BE2C (cell line): ENCODE results near the gene GNAI3.
A peak's percentile ranks its signal among the peaks of the same experiment; 100 is the strongest.

Experiments used
- DNase-seq: peaks from one replicate; pipeline ENCODE4 v3.0.0-alpha.2; 2020
- H3K27me3 ChIP-seq: fragments of 250-450 bp; sonication (Bioruptor Pico); 2 replicates; pipeline ENCODE4 v1.5.1; 2020; ENCODE audit warnings: mild to moderate bottlenecking
- H3K36me3 ChIP-seq: fragments of 250-450 bp; sonication (Bioruptor Pico); 2 replicates; pipeline ENCODE4 v1.5.1; 2020; ENCODE audit warnings: mild to moderate bottlenecking
- H3K4me1 ChIP-seq: fragments of 250-450 bp; sonication (Bioruptor Pico); 2 replicates; pipeline ENCODE4 v1.5.1; 2020
- H3K4me3 ChIP-seq: 2 replicates; pipeline ENCODE4 v1.5.1; 2011; ENCODE audit warnings: low read depth, low read length
- H3K9me3 ChIP-seq: fragments of 250-450 bp; sonication (Bioruptor Pico); 2 replicates; pipeline ENCODE4 v1.5.1; 2020
- CTCF ChIP-seq: IDR thresholded peaks from 2 replicates; pipeline ENCODE4 v1.5.1; 2012; ENCODE audit warnings: mild to moderate bottlenecking, low read depth, low read length

Gene GNAI3

DNA sequence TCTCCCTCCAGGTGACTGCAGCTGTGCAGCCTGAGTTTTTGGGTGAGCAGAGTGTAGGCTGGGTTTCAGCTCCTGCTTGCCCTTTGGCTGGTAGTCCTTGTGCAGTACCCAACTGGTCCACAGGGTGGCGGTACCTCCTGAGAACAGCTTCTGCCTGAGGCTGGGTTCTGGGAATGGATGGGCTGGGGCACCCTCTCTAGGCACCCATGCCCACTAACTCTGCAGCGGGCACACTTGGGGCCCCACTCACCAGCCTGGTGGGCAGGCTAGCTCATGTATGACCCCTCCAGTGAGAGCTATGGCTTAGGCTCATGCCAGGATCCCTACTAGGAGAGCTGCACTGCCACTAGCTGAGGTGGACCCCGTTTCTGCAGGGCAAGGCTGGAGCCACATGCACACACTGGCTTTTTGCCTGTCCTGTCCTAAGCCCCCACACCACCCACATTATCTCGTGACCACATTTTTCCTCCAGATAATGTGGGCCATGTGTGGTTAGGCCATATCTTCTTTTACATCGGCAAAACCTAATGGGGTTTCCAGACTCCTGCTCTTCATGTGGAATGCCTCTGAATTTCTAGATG, 92.0 kb downstream of the GNAI3 start:
- DNase-seq: peak; percentile 90
- Histone ChIP-seq H3K4me3 (0 out of 2 replicates have a peak overlapping the region, but pooled peaks have one; percentile 3), H3K27me3 (no peaks in the 10 kb centered on the region), H3K4me1 (peaks cover 37% of the 10 kb centered on the region), H3K9me3 (no peaks in the 10 kb centered on the region), H3K36me3 (no peaks in the 10 kb centered on the region)
- TF ChIP-seq CTCF: peak; percentile 94

DNA sequence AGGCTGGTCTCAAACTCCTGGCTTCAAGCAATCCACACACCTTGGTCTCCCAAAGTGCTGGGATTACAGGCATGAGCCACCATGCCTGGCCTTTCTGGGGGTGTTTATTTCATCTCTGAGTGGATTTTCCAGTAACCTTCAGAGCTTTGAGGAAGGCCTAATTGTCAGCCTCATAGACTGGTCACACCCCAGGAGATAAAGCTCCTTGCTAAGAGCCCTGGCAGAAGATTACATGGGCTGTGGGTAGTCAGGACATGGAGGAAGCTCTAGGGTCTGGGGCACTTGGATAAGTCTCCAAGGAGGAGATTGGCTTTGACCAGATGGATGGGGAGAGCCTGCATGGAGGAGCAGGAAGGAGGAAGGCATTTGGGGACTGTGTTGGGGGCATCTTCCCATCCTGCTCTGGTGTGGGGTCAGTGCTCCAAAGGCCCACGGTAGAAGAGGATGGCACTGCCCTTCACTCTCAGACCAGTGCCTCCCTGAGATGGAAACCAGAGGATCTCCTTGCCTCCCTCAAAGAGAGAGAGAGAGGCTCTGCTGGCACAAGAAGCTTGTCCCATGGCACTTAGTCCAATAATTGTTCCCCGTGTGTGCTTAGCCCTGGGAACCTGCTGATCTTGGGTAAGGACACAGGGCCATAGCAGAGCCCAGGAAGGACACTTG, 92.8 kb downstream of the GNAI3 start:
- H3K9me3 ChIP-seq: no peaks in the 10 kb centered on the region
- TF ChIP-seq CTCF: no peak
- peaks cover 29% of the 10 kb centered on the region for H3K4me1 ChIP-seq
- no peaks in the 10 kb centered on the region for H3K27me3 ChIP-seq
- DNase-seq: no peak
- no peak overlapping the region for H3K4me3 ChIP-seq
- H3K36me3 ChIP-seq: no peaks in the 10 kb centered on the region

DNA sequence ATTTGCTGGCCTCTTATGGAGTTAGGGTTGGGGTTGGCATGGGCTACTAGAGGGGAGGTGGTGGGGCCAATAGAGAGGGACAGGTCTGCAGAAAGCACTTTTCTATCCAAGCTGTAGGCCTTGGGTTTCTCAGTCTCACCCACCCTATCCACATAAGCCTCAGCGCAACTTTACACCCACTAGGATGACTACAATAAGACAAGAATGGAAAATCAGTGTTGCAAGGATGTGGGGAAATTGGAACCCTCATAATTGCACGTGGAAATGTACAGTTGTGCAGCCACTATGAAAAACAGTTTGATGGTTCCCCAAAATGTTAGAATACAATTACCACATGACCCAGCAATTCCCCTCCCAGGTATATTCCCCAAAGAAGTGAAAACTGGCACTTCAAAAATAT, 93.4 kb downstream of the GNAI3 start:
- Histone ChIP-seq H3K4me3 (no peak overlapping the region), H3K9me3 (no peaks in the 10 kb centered on the region), H3K36me3 (no peaks in the 10 kb centered on the region), H3K4me1 (peaks cover 22% of the 10 kb centered on the region), H3K27me3 (no peaks in the 10 kb centered on the region)
- TF ChIP-seq CTCF: no peak
- no peak for DNase-seq

DNA sequence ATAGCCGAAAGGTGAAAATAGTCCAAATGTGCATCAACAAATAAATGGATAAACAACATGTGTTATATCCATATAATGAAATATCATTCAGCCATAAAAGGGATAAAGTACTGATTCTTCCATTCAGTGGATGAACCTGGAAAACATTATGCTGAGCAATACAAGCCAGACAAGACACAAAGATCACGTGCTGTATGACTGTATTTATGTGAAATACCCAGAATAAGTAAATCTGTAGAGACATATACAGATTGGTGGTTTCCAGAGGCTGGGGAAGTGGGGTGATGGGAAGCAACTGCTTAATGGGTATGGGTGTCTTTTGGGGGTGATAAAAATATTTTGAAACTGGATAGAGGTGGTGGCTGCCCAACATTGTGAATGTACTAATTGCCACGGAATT, 94.2 kb downstream of the GNAI3 start:
- no peak for DNase-seq
- H3K9me3 ChIP-seq: no peaks in the 10 kb centered on the region
- H3K4me1 ChIP-seq: peaks cover 19% of the 10 kb centered on the region
- no peak overlapping the region for H3K4me3 ChIP-seq
- H3K36me3 ChIP-seq: no peaks in the 10 kb centered on the region
- no peaks in the 10 kb centered on the region for H3K27me3 ChIP-seq
- TF ChIP-seq CTCF: no peak

DNA sequence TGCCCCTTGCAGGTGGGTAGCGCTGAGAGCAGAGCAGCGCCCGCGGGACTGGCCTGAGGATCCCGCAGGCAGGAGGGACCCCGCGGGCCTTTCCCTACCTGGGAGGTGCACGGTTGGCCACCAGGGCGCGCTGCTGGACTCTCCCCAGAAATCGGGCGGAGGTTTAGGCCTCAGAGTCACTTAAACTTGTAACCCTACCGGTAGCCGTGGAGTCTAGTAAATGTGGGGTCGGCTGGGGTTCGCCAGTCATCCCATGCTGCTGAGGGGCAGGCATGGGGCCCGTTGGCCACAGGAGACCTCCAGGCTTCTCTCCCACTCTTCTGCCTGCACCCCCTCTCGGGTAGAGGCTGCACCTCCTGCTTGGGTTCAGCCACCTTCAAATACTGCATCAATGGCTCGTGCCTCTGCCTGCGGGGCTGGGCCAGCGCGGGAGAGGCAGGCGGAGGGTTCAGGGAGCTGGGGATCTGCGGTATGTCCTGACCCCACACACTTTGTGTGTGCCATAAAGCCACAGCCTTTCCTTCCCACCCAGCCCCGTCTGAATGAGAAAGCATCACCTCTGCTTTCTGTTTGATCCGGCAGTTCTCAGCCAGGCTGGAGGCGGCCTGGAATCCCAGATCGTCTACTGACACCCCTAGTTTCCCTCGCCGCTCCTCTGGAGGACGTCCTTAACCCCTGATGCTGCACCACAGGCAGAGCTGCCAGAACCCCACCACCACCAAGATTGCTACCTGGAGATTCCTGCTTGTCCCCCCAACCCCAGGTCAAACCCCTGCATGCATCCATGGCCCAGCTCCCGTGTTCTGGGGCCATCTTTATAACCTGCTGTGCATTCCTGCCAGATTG, 95.2 kb downstream of the GNAI3 start:
- Histone ChIP-seq H3K4me1 (peaks cover 15% of the 10 kb centered on the region), H3K4me3 (no peak overlapping the region), H3K36me3 (no peaks in the 10 kb centered on the region), H3K9me3 (no peaks in the 10 kb centered on the region), H3K27me3 (no peaks in the 10 kb centered on the region)
- peak; percentile 70 for TF ChIP-seq CTCF
- DNase-seq: peak; percentile 79
